ENCODE measurements around the gene VHLL. TPM values are rescaled to one million over a fixed set of nuclear protein-coding genes. Genes with fewer than 3 reads are reported as not detected.
"Not testable (repeated sequence)": the region's sequence is repeated elsewhere in the genome, so short reads cannot be mapped to it uniquely, and the experiment has no call there.

The VHLL gene
- total RNA-seq: under 1 TPM in 1 of 2 donors, not detected in 1; 0.50 TPM
- polyA plus RNA-seq (ENCODE audit: insufficient read length in 2 of 2): under 1 TPM; 0.32 to 0.38 TPM
- long read RNA-seq, donor 1: 0 reads
- long read RNA-seq, donor 2: 0 reads
- long read RNA-seq, donor 3: 0 reads
- long read RNA-seq, donor 4: 0 reads

GRCh38 chr1:156298852-156299357 is at the start of gene VHLL:
TSS of gene VHLL (minus strand) at chr1:156299307. CDS start at chr1:156299189, 118 bp downstream.
- DNase-seq (ENCODE audit: low read depth in 4 of 6, low spot score in 6 of 6): no peak
- no peak within 1 kb of the TSS for H3K4me3 ChIP-seq (ENCODE audit: low read depth, low read length)
- peaks cover 10% of the 10 kb centered on the region for H3K4me1 ChIP-seq (ENCODE audit: control insufficient read depth, insufficient read depth, low read length)
- no peak within 1 kb of the TSS for H3K27ac ChIP-seq (ENCODE audit: low read depth, low read length)
- H3K9me3 ChIP-seq (ENCODE audit: control insufficient read depth, insufficient read depth, low read length): no peaks in the 10 kb centered on the region
- H3K36me3 ChIP-seq (ENCODE audit: control insufficient read depth, insufficient read depth, low read length): peaks cover 13% of the 10 kb centered on the region
- no peaks in the 10 kb centered on the region for H3K27me3 ChIP-seq (ENCODE audit: control insufficient read depth, insufficient read depth, low read length)
- WGBS (ENCODE audit: insufficient coverage): 87% methylated on average over 14 of the region's 19 CpGs

GRCh38 chr1:156347331-156347730 is 48.2 kb upstream of the VHLL start:
- Histone ChIP-seq H3K27me3 (ENCODE audit: control insufficient read depth, insufficient read depth, low read length) (no peaks in the 10 kb centered on the region), H3K36me3 (ENCODE audit: control insufficient read depth, insufficient read depth, low read length) (no peaks in the 10 kb centered on the region), H3K27ac (ENCODE audit: low read depth, low read length) (no peak overlapping the region), H3K4me3 (ENCODE audit: low read depth, low read length) (no peak overlapping the region), H3K9me3 (ENCODE audit: control insufficient read depth, insufficient read depth, low read length) (no peaks in the 10 kb centered on the region), H3K4me1 (ENCODE audit: control insufficient read depth, insufficient read depth, low read length) (no peaks in the 10 kb centered on the region)
- peak in 1 of 6 donors; percentile 22 for DNase-seq (ENCODE audit: low read depth in 4 of 6, low spot score in 6 of 6)
- 100% methylated on average over 1 of the region's 4 CpGs for WGBS (ENCODE audit: insufficient coverage)

DNA sequence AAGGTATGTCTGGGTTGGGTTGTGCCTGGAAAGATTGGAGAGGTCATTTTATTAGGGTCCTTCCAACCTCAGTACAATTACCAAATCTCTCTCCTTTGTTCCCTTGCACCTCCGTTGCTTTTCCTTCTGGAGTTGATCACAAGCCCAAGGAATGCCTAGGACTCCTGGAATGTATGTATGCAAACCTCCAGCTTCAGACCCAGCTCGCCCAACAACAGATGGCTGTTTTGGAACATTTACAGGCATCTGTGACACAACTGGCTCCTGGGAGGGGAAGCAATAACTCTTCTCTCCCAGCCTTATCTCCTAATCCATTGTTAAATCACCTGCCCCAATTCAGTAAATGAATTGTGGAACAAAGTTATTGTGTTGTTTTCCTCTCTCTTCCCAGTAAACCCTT is 47.5 kb upstream of the VHLL start:
- no peaks in the 10 kb centered on the region for H3K4me1 ChIP-seq (ENCODE audit: control insufficient read depth, insufficient read depth, low read length)
- 14% methylated on average over 1 of the region's 2 CpGs for WGBS (ENCODE audit: insufficient coverage)
- peak in 1 of 6 donors; percentile 37 for DNase-seq (ENCODE audit: low read depth in 4 of 6, low spot score in 6 of 6)
- no peak overlapping the region for H3K4me3 ChIP-seq (ENCODE audit: low read depth, low read length)
- no peaks in the 10 kb centered on the region for H3K36me3 ChIP-seq (ENCODE audit: control insufficient read depth, insufficient read depth, low read length)
- no peaks in the 10 kb centered on the region for H3K27me3 ChIP-seq (ENCODE audit: control insufficient read depth, insufficient read depth, low read length)
- H3K9me3 ChIP-seq (ENCODE audit: control insufficient read depth, insufficient read depth, low read length): no peaks in the 10 kb centered on the region
- H3K27ac ChIP-seq (ENCODE audit: low read depth, low read length): no peak overlapping the region

DNA sequence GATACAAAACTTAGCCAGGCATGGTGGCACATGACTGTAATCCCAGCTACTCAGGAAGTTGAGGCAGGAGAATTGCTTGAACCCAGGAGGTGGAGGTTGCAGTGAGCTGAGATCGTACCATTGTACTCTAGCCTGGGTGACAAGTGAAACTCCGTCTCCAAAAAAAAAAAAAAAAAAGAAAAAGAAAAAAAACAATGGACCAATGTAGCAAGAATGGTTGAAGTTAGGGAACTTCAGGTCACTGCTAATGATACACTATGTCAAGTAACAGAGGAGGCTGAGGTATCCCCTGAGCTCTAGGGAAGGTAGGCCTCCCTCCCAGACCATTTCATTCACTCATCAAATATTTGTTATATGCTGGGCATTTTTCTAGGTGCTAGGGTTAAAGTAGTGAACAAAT is 46.9 kb upstream of the VHLL start:
- H3K27me3 ChIP-seq (ENCODE audit: control insufficient read depth, insufficient read depth, low read length); DNase-seq (ENCODE audit: low read depth in 4 of 6, low spot score in 6 of 6); H3K36me3 ChIP-seq (ENCODE audit: control insufficient read depth, insufficient read depth, low read length); H3K9me3 ChIP-seq (ENCODE audit: control insufficient read depth, insufficient read depth, low read length); H3K27ac ChIP-seq (ENCODE audit: low read depth, low read length); H3K4me1 ChIP-seq (ENCODE audit: control insufficient read depth, insufficient read depth, low read length); H3K4me3 ChIP-seq (ENCODE audit: low read depth, low read length): not testable (repeated sequence)
- WGBS (ENCODE audit: insufficient coverage): no CpG with 5 or more reads among the region's 2 CpGs

- Histone ChIP-seq H3K27me3 (ENCODE audit: control insufficient read depth, insufficient read depth, low read length) (no peaks in the 10 kb centered on the region), H3K27ac (ENCODE audit: low read depth, low read length) (no peak overlapping the region), H3K4me3 (ENCODE audit: low read depth, low read length) (no peak overlapping the region), H3K9me3 (ENCODE audit: control insufficient read depth, insufficient read depth, low read length) (no peaks in the 10 kb centered on the region), H3K36me3 (ENCODE audit: control insufficient read depth, insufficient read depth, low read length) (no peaks in the 10 kb centered on the region), H3K4me1 (ENCODE audit: control insufficient read depth, insufficient read depth, low read length) (no peaks in the 10 kb centered on the region)
- DNase-seq (ENCODE audit: low read depth in 4 of 6, low spot score in 6 of 6): no peak
- no CpG with 5 or more reads among the region's 3 CpGs for WGBS (ENCODE audit: insufficient coverage)
These were observed 45.3 kb upstream of the VHLL start for GRCh38 chr1:156344409-156344808.

- no peaks in the 10 kb centered on the region for H3K4me1 ChIP-seq (ENCODE audit: control insufficient read depth, insufficient read depth, low read length)
- no peak for DNase-seq (ENCODE audit: low read depth in 4 of 6, low spot score in 6 of 6)
- no peak overlapping the region for H3K4me3 ChIP-seq (ENCODE audit: low read depth, low read length)
- H3K36me3 ChIP-seq (ENCODE audit: control insufficient read depth, insufficient read depth, low read length): no peaks in the 10 kb centered on the region
- H3K27me3 ChIP-seq (ENCODE audit: control insufficient read depth, insufficient read depth, low read length): no peaks in the 10 kb centered on the region
- no peak overlapping the region for H3K27ac ChIP-seq (ENCODE audit: low read depth, low read length)
- no peaks in the 10 kb centered on the region for H3K9me3 ChIP-seq (ENCODE audit: control insufficient read depth, insufficient read depth, low read length)
- no CpG with 5 or more reads among the region's 1 CpG for WGBS (ENCODE audit: insufficient coverage)
These were observed 43.3 kb upstream of the VHLL start for GRCh38 chr1:156342166-156342955.

DNA sequence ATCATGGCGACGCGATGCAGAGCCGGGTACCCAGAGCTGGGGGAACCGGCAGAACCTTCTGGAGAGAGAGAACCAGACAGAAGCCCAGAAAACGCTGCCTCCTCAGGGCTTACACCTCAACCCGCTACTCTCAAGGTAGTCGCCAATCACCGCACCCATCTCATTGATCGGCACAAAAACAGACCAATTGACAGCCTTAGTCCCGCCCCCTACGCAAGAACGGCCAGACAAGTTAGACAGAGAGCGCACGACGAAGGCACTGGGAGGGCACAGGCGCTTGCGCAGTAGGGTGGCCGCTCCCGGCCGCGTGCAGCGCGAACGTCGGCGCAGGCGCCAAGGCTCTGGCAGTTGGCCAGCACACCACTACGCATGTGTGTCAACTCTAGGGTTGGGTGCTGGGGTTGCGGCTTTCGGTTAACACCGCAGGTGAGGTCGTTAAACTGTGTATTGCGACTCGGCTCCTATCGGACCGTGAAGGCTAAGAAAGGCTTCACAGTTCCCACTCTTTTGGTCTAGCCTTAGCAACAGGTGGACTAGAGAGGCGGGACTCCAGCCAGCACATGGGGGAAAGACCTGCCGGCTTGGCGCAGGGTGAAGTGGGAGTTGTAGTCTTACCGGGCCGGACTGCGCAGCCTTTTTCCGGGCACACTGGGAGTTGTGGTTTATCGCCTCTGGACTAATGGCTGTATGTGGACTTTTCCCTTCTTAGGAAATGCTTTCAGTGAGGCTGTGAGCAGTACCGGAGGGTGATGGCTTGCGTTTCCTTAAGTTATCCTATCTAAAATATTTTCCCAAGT is 39.3 kb upstream of the VHLL start, which contains the start of the genes CCT3 and TSACC:
CCT3 (minus strand) TSS at position 113 of the 797 bp plus-strand sequence; CDS start at position 5, 108 bp downstream.
TSACC (plus strand) TSS at position 347 of the 797 bp plus-strand sequence. CDS start 1,232 bp downstream, outside the sequence.
- Histone ChIP-seq H3K4me1 (ENCODE audit: control insufficient read depth, insufficient read depth, low read length) (peaks cover 5% of the 10 kb centered on the region), H3K27ac (ENCODE audit: low read depth, low read length) (peak within 1 kb of the TSS; percentile 88), H3K4me3 (ENCODE audit: low read depth, low read length) (peak within 1 kb of the TSS; percentile 89), H3K9me3 (ENCODE audit: control insufficient read depth, insufficient read depth, low read length) (no peaks in the 10 kb centered on the region), H3K36me3 (ENCODE audit: control insufficient read depth, insufficient read depth, low read length) (peaks cover 9% of the 10 kb centered on the region), H3K27me3 (ENCODE audit: control insufficient read depth, insufficient read depth, low read length) (no peaks in the 10 kb centered on the region)
- DNase-seq (ENCODE audit: low read depth in 4 of 6, low spot score in 6 of 6): peak; percentile 98 to 100 (median 100)
- WGBS (ENCODE audit: insufficient coverage): 0% methylated on average over 44 of the region's 47 CpGs

- Histone ChIP-seq H3K27ac (ENCODE audit: low read depth, low read length) (peak overlapping the region; percentile 88), H3K36me3 (ENCODE audit: control insufficient read depth, insufficient read depth, low read length) (peaks cover 13% of the 10 kb centered on the region), H3K4me3 (ENCODE audit: low read depth, low read length) (peak overlapping the region; percentile 89), H3K9me3 (ENCODE audit: control insufficient read depth, insufficient read depth, low read length) (no peaks in the 10 kb centered on the region), H3K27me3 (ENCODE audit: control insufficient read depth, insufficient read depth, low read length) (no peaks in the 10 kb centered on the region), H3K4me1 (ENCODE audit: control insufficient read depth, insufficient read depth, low read length) (peaks cover 5% of the 10 kb centered on the region)
- 0% methylated on average over 14 of the region's 14 CpGs for WGBS (ENCODE audit: insufficient coverage)
- DNase-seq (ENCODE audit: low read depth in 4 of 6, low spot score in 6 of 6): no peak
These were observed 38.7 kb upstream of the VHLL start for GRCh38 chr1:156337888-156338179.

DNA sequence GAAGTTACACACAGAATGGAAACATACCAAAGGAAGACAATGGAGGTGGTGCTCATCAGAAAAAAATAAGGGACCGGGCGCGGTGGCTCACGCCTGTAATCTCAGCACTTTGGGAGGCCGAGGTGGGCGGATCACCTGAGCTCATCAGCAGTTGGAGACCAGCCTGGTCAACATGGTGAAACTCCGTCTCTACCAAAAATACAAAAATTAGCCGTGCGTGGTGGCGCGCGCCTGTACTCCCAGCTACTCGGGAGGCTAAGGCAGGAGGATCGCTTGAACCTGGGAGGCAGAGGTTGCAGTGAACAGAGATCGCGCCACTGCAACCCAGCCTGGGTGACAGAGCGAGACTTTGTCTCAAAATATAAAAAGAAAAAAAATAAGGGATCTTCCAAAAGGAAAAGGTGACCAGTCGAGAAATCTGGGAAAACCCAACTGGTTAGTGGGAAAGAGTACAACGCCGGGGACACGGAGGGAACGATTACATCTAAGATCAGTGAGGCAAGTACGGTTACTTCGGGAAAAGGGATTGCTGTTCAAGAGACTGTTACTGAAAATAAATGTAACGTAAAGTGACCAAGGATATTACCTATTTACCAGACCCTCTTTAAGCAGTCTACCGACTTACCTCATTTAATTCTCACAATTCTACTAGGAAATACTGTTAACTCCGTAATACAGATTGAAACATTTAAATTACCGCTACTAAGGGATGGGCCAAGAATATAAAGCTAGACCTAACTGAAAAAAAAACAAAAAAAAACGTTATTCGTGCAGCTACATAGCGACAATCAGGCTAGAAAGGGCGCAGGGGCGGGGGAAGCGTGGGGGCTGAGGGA is 38.2 kb upstream of the VHLL start:
- no peaks in the 10 kb centered on the region for H3K27me3 ChIP-seq (ENCODE audit: control insufficient read depth, insufficient read depth, low read length)
- H3K36me3 ChIP-seq (ENCODE audit: control insufficient read depth, insufficient read depth, low read length): peaks cover 15% of the 10 kb centered on the region
- peak overlapping the region; percentile 89 for H3K4me3 ChIP-seq (ENCODE audit: low read depth, low read length)
- no peaks in the 10 kb centered on the region for H3K9me3 ChIP-seq (ENCODE audit: control insufficient read depth, insufficient read depth, low read length)
- H3K27ac ChIP-seq (ENCODE audit: low read depth, low read length): peak overlapping the region; percentile 88
- peak in 1 of 6 donors; percentile 16 for DNase-seq (ENCODE audit: low read depth in 4 of 6, low spot score in 6 of 6)
- 47% methylated on average over 27 of the region's 34 CpGs for WGBS (ENCODE audit: insufficient coverage)
- H3K4me1 ChIP-seq (ENCODE audit: control insufficient read depth, insufficient read depth, low read length): peaks cover 5% of the 10 kb centered on the region
